Tibial nerve (tissue), 3 donors: Measurements from ENCODE around the gene NUMB.

Source experiments
- CTCF ChIP-seq, 5 experiments: fragments of 200-600 bp in 3 of 5; fragments of 450-650 bp in 2 of 5; sonication (generic) in 3 of 5; IDR thresholded peaks; one replicate each; pipeline ENCODE4 v1.5.1; 2016 to 2019; ENCODE audit warnings: antibody characterized with exemption in 5 of 5, mild to moderate bottlenecking in 3 of 5, moderate library complexity in 2 of 5
- POLR2A ChIP-seq, 2 donors: fragments of 450-650 bp; IDR thresholded peaks; one replicate each; pipeline ENCODE4 v1.6.1; 2017; ENCODE audit warnings: antibody characterized with exemption in 2 of 2, mild to moderate bottlenecking in 2 of 2, moderate library complexity in 2 of 2

- TF ChIP-seq POLR2A (IDR thresholded peaks at IDR 0.05): no peak
- no peak for TF ChIP-seq CTCF (IDR thresholded peaks at IDR 0.05)
These were observed 55.8 kb downstream of the NUMB start for GRCh38 chr14:73402579-73402978.
